Panc1 (cell line): ENCODE results near the gene BPNT1.

Experiments used
- TF ChIP-seq, protein P1 (sequence below): fragments of 450-650 bp; IDR thresholded peaks from 2 replicates; pipeline ENCODE4 v1.5.1; 2017; ENCODE audit warnings: mild to moderate bottlenecking
- TF ChIP-seq, protein P2 (sequence below), 2 experiments: IDR thresholded peaks; 2 replicates each; pipeline ENCODE4 v1.6.1; 2011 to 2012; ENCODE audit warnings: low read depth in 2 of 2, control low read depth in 1 of 2, low read length in 1 of 2, mild to moderate bottlenecking in 1 of 2, moderate library complexity in 1 of 2; ENCODE audit not compliant: insufficient read depth in 1 of 2

DNA sequence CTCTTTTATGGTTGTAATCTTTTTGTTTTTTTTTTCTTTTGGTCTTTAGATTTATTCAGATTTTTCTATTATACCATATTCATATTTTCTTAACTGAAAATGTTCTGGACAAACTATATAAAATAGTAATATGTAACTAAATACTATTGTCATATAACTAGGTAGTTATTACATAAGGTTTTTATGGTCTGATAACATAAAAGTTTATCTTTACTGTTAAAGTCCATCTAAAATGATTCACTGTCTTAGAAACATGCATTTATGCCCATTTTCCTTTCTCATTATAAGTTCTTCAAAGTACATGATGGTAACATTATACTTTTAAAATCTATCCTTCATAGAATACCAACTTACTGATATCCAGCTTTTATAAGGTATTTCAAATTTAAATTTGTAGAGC, 33.5 kb upstream of the BPNT1 start:
- TF ChIP-seq, protein P1, sequence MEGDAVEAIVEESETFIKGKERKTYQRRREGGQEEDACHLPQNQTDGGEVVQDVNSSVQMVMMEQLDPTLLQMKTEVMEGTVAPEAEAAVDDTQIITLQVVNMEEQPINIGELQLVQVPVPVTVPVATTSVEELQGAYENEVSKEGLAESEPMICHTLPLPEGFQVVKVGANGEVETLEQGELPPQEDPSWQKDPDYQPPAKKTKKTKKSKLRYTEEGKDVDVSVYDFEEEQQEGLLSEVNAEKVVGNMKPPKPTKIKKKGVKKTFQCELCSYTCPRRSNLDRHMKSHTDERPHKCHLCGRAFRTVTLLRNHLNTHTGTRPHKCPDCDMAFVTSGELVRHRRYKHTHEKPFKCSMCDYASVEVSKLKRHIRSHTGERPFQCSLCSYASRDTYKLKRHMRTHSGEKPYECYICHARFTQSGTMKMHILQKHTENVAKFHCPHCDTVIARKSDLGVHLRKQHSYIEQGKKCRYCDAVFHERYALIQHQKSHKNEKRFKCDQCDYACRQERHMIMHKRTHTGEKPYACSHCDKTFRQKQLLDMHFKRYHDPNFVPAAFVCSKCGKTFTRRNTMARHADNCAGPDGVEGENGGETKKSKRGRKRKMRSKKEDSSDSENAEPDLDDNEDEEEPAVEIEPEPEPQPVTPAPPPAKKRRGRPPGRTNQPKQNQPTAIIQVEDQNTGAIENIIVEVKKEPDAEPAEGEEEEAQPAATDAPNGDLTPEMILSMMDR = no peak
- TF ChIP-seq, protein P2, sequence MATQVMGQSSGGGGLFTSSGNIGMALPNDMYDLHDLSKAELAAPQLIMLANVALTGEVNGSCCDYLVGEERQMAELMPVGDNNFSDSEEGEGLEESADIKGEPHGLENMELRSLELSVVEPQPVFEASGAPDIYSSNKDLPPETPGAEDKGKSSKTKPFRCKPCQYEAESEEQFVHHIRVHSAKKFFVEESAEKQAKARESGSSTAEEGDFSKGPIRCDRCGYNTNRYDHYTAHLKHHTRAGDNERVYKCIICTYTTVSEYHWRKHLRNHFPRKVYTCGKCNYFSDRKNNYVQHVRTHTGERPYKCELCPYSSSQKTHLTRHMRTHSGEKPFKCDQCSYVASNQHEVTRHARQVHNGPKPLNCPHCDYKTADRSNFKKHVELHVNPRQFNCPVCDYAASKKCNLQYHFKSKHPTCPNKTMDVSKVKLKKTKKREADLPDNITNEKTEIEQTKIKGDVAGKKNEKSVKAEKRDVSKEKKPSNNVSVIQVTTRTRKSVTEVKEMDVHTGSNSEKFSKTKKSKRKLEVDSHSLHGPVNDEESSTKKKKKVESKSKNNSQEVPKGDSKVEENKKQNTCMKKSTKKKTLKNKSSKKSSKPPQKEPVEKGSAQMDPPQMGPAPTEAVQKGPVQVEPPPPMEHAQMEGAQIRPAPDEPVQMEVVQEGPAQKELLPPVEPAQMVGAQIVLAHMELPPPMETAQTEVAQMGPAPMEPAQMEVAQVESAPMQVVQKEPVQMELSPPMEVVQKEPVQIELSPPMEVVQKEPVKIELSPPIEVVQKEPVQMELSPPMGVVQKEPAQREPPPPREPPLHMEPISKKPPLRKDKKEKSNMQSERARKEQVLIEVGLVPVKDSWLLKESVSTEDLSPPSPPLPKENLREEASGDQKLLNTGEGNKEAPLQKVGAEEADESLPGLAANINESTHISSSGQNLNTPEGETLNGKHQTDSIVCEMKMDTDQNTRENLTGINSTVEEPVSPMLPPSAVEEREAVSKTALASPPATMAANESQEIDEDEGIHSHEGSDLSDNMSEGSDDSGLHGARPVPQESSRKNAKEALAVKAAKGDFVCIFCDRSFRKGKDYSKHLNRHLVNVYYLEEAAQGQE (IDR thresholded peaks at IDR 0.05; ENCODE audit: insufficient read depth in 1 of 2, low read depth in 2 of 2, low read length in 1 of 2) = no peak
